GM19025 (cell line): ENCODE results near the gene CACNG7.
"Not testable (repeated sequence)": the region's sequence is repeated elsewhere in the genome, so short reads cannot be mapped to it uniquely, and the experiment has no call there.

ENCODE experiments used
- ATAC-seq: cut with Tn5 transposase; IDR thresholded peaks from one replicate; pipeline ENCODE4 v1.9.1; 2021; ENCODE audit warnings: mild to moderate bottlenecking, low read depth, moderate library complexity; ENCODE audit not compliant: unreplicated experiment

Gene CACNG7, protein sequence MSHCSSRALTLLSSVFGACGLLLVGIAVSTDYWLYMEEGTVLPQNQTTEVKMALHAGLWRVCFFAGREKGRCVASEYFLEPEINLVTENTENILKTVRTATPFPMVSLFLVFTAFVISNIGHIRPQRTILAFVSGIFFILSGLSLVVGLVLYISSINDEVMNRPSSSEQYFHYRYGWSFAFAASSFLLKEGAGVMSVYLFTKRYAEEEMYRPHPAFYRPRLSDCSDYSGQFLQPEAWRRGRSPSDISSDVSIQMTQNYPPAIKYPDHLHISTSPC

DNA sequence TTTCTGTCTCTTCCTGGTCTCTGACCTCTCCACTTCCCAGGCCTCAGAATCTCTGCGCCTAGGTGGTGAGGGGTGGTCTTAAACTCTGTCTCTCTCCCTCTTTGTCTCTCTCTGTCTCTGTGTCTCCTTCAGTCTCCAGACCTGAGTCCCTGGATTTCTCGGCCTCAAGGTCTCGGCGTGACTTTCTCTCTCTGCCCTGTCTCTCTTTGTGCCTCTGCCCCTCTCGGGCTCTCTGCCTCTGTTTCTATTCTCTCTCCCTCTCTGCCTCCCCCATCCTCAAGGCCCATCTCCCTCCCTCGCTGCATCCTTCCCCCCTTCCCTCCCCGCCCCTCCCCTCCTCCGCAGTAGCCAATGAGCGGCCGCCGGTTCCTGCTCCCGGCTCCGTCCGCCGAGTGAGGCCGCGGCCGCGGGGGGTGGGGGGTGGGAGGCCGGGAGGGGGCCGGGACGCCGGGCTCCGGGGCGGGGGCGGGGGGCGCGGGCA, at the start of gene CACNG7:
TSS of gene CACNG7 (plus strand) at position 344 of the 481 bp plus-strand sequence. CDS start 3,554 bp downstream, outside the sequence.
- ATAC-seq: no peak

DNA sequence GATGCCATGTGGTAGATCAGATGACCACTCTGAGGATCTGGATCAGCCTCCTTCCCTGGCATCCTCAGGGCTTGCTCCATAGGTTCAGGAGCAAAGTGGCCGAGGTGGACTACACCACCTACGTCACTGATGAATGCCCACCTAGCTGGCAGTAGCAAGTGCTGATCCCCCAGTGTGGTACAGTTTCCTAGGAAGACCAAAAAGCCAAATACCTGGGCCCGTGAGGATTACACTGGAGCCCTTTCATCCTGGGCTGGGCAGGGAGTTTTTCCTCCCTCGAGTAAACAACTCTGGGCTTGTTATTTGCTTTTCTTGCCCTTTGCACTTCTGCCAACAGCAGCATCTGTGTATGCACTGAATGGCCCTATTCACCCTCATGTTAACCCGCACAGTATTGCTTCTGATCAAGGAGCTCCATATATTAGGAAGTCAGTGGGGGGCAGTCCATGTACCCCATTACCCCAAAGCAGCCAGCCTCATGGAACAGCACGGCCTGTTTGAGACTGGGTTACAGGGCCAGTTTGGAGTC, 44.7 kb upstream of the CACNG7 start:
- ATAC-seq: no peak

DNA sequence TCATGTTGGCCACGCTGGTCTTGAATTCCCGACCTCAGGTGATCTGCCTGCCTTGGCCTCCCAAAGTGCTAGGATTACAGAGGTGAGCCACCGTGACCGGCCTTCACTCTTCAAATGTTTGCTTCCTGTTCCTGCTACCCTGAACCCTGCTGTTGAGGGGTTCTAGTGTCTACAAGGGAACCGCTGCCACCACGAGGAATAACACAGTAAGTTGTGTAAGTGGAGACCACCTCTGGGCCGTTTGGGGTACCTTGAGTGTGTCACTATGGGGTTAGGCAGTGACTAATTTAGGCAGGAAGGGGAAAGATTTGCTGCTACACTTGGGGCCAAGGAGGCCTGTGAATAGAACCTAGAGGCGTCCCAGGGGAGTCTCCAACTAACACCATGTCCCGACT, 43.6 kb upstream of the CACNG7 start:
- ATAC-seq: no peak

DNA sequence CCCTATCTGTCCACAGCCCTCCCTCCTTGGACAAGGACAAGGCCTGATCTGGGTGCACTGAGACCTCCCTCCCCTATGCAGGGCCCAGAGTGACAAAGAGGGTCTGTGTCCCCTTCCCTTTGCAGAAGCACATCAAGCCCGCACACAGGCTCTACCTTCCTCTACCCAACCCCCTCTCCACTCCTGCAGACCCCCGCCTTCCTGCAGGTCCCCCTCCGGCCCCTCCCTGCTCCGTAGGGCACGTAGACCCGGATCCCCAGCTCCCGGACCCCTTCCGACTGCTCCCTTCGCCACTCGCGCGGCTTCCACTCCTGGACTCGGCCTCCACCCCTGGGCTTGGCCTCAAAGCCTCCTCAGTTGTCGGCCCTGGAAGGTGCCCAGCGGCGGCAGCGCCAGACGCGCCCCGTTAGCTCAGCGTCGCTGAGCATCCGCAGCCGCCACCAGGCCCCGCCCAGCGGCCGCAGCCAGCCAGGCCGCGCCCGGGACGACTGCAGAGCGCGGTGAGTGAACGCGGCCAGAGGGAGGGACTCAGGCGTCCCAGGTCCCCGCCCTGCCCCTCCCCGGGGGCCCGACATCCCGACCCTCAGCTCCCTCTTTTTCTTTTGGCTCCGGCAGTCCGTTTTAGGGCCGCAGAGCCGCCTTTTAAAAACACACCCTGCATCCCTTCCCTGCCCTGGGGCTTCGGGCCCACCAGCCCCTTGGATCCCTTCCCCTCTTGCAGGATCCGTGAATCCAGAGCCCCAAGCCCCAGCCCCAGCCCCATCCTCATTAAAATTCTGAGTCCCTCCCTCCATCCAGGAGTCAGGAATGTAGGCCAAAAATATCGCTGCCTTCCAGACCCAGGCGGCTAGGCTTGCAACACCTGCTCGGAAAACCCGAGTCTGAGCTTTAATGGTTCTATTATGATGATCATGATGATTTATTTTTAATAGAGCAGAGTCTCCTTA, 42.9 kb upstream of the CACNG7 start:
- ATAC-seq: no peak

DNA sequence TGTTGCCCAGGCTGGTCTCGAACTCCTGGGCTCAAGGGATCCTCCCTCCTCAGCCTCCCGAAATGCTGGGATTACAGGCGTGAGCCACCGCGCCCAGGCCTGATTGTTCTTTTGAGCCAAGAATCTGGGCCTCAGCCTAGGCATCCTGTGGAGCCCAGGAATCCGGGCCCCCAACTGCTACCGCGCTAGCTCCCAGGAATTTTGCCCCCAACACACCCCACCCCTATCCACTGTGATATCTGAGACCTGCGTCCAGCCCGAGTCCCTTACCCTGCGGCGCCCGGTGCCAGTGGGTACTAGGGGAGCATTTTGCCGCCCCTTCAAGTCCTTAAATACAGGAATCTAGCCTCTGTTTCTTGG, 42.2 kb upstream of the CACNG7 start:
- no peak for ATAC-seq

DNA sequence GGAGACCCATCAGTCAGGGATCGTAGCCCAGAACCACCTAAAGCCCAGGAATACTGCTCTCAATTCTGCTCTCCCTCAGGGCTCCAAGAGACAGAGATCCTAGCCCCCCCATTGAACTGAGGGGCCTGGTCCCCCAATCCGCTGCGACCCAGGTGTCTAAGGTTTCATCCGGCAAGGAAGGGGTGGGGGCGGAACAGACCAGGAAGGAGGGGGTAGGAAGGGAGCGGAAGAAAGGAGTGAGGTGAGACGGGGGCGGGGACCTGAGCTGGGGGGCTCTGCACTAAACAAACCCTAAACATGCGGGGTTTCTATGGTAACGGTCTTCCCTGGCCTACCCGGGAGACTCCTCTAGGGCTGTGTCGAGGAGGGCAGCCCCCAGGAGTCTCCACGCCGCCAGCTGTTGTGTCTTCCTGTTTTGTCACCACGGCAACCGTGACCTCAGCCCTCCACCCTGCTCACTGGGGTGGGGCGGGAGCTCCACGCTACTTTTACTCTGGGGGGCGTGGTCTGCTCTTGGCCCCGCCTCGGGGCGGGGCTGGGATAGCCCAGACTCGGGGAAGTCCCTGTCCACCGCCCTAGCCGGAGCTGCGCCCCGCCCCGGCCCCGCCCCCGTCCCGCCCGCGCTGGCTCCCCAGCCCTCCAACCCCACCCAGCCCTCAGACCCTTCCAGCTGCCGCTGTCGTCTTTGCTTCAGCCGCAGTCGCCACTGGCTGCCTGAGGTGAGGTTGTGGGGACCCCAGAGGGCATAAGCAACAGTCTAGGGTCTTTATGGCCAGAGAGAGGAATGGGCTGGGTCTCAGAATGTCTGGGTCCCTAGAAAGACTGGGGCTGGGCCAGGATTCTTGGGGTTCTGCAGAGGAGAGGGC, 41.6 kb upstream of the CACNG7 start, which contains the start of gene MYADM:
TSS of gene MYADM (plus strand) at position 659 of the 866 bp plus-strand sequence. CDS start 5,647 bp downstream, outside the sequence.
- ATAC-seq: peak; percentile 60

DNA sequence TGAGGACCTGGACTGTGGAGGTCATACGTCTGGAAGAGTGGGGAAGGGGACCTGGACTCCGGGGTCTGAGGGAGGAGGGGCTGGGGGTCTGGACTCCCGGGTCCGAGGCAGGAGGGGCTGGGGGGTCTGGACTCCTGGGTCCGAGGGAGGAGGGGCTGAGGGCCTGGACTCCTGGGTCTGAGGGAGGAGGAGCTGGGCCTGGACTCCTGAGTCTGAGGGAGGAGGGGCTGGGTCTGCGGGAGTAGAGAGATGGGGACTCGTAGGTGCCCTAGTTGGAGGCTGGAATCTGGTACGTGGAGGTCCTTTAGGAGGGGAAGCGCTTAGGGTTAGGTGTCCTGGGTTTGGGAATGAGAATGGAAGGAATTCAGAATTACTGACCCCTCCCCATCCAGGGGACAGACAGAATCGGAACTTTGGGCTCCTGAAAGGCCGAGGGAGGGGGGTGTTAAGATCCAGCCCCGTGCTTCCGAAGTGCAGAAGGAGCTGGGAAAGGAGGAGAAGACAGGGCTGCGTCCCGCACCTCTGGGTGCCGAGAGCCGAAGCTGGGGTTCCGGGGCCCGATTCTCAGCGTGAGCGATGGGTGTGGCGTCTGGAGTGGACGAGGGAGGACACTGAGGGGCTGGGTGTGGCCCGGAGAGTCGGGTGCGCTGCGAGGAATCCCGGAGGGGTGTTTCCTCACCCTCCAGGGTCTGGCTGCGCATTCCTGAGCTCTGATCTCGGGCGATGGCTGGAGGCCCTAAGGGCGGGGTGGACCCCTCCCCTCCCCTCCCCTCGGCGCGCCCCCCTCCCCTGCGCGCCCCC, 40.8 kb upstream of the CACNG7 start:
- no peak for ATAC-seq

DNA sequence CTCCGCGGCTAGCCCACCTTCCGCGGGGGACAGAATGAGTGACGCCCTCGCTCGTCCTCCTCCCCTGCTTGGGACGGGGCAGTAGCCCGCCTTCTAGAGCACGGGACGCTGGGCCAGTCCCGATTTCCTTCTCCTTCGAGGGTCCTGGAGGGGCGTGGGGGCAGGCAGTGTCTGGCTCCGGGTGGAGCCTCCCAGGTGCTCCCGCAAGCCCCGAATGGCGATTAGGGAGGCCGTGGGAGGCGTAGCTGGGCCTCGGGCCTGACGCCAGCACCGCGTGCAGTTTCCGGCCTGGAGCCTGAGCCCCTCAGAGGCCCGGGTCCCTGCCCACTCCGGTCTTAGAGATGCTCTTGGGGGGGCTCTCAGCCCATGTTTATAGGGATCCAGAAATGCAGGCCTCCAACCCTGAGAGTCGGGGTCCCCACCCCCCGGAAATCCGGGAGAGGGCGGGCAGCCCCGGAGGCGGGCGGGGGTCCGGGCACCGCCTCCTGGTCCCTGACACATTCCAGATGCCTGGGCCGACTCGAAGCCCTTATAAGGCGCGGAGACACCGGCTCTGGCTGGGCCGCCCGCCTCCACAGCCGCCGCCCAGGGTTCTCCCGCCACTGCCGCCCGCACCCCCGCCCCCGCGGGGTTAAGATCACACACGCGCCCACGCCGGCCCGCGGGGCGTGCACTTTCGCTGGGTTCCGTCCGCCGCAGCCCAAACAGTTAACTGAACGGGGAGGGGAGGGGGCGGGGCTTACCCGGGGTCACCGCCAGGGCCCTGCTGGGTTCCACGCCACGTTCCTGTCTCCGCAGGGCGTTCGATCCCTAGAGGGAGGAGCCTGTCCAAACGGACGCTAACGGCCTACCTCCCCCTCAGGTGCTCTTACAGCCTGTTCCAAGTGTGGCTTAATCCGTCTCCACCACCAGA, 39.9 kb upstream of the CACNG7 start:
- ATAC-seq: peak; percentile 40

DNA sequence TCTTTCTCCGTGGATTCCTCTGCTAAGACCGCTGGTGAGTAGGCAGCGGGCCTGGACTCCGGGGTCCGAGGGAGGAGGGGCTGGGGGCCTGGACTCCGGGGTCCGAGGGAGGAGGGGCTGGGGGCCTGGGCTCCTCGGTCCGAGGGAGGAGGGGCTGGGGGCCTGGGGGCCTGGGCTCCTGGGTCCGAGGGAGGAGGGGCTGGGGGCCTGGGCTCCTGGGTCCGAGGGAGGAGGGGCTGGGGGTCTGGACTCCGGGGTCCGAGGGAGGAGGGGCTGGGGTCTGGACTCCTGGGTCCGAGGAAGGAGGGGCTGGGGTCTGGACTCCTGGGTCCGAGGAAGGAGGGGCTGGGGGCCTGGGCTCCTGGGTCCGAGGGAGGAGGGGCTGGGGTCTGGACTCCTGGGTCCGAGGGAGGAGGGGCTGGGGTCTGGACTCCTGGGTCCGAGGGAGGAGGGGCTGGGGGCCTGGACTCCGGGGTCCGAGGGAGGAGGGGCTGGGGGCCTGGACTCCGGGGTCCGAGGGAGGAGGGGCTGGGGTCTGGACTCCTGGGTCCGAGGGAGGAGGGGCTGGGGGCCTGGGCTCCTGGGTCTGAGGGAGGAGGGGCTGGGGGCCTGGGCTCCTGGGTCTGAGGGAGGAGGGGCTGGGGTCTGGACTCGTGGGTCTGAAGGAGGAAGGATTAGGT, 39.1 kb upstream of the CACNG7 start:
- ATAC-seq: not testable (repeated sequence)

DNA sequence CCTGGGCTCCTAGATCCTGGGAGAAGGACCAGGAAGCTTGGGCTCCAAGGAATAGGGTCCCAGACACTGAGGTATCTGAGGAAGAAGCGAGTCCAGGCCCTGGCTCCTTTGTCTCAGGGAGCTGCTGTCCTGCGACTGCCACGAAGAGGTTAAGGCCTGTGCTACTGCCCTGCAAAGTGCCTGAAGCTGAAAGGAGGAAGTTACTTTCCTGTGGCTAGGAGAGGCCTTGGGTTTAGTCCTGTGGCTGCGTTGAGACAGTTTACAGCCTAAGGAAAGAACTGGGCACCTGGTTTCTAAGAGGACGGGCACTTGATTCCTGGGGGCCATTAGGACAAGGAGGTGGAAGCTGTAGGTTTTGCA, 38.6 kb upstream of the CACNG7 start:
- no peak for ATAC-seq

DNA sequence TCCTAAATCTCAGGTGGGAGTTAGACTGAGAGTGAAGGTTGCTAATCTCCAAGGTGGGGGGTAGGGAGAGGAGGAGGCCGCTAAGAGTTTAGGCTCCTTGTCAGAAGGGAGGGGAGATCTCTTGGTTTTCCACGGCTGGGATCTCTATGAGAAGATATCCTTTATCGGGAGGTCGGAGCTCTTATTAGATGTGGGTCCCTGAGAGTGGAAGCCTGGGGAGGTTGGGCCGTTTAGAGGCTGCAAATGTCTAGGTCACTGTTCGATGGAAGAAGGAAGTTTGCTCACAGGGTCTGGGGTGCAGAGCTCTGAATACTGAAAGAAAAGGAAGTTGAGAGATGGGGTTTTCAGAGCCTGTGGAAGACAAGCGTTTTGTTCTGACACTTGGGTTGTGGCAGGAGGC, 37.6 kb upstream of the CACNG7 start:
- no peak for ATAC-seq

DNA sequence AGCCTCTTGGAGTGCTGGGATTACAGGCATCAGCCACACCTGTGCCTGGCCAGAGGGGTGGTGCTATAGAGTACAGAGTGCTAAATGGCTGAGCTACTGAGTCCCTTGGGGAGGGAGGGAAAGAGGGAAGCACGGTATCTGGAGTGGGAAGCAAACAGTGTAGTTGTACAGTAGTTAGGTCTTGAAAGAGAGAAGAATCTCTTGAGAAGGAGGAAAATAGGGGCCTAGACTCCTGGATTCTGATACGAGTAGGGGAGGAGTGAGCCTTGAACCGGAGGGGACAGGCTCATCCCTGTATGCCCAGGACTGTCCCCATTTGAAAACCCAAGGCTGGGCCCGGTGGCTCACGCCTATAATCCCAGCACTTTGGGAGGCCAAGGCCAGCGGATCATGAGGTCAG, 36.3 kb upstream of the CACNG7 start:
- no peak for ATAC-seq

DNA sequence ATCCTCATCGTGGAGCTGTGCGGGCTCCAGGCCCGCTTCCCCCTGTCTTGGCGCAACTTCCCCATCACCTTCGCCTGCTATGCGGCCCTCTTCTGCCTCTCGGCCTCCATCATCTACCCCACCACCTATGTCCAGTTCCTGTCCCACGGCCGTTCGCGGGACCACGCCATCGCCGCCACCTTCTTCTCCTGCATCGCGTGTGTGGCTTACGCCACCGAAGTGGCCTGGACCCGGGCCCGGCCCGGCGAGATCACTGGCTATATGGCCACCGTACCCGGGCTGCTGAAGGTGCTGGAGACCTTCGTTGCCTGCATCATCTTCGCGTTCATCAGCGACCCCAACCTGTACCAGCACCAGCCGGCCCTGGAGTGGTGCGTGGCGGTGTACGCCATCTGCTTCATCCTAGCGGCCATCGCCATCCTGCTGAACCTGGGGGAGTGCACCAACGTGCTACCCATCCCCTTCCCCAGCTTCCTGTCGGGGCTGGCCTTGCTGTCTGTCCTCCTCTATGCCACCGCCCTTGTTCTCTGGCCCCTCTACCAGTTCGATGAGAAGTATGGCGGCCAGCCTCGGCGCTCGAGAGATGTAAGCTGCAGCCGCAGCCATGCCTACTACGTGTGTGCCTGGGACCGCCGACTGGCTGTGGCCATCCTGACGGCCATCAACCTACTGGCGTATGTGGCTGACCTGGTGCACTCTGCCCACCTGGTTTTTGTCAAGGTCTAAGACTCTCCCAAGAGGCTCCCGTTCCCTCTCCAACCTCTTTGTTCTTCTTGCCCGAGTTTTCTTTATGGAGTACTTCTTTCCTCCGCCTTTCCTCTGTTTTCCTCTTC, 35.1 kb upstream of the CACNG7 start:
- no peak for ATAC-seq

DNA sequence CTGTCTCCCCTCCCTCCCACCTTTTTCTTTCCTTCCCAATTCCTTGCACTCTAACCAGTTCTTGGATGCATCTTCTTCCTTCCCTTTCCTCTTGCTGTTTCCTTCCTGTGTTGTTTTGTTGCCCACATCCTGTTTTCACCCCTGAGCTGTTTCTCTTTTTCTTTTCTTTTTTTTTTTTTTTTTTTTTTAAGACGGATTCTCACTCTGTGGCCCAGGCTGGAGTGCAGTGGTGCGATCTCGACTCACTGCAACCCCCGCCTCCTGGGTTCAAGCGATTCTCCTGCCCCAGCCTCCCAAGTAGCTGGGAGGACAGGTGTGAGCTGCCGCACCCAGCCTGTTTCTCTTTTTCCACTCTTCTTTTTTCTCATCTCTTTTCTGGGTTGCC, 34.5 kb upstream of the CACNG7 start:
- no peak for ATAC-seq

DNA sequence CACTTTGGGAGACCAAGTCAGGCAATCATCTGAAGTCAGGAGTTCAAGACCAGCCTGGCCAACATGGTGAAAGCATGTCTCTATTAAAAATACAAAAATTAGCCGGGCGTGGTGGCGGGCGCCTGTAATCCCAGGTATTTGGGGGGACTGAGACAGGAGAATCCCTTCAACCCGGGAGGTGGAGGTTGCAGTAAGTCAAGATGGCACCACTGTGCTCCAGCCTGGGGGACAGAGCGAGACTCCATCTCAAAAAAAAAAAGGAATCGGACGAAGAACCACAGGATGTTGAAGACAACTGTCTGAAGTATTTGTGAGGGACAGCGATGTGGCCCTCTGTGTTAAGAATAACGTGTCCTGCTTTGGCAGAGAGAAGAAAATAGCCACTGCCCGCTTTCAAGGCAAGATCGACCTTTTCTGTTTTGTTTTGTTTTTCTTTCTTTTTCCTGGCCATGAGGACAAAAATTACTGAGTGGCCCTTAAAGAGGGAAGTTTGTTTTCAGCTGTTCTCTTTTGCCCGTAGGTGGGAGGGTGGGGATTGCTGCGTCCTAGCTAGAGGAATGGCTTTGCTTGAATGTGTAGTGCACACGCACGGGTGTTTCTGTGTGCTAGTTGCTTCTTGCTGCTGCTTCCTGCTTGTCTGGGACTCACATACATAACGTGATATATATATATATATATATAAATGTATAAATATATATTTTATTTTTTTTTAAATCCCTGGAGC, 33.3 kb upstream of the CACNG7 start:
- ATAC-seq: no peak

DNA sequence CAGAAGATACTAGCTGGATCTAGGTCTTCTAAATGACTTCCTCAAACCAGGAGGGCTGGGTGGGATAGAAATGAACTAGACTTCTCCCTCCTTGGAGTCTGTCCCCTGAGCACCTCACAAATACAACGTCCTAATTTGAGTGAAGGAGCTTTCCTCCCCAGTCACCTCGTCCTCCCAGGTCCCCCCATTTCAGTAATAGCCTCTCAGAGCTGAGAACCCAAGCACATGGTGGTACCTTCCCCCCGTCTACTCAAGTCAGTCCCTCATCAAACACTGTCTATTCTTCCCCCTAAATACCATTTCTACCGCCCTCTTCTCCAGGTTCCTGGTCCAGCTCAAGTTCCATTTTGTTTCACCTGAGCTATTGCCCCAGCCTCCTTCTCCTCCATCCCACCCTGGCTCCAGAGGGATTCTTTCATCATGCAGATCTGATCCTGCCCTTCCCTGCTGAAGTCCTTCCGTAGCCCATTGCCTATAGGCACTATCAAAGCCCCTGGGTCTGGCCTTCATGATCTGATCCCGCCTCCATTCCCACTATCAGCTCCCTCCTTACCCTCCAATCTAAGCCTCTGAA, 32.3 kb upstream of the CACNG7 start:
- no peak for ATAC-seq
